Loucy (cell line): Measurements from ENCODE around the gene SMG1.

Source experiments
- CTCF ChIP-seq: fragments of 200-600 bp; sonication (generic); conservative IDR thresholded peaks from 2 replicates; pipeline ENCODE4 v1.5.1; 2014; ENCODE audit warnings: mild to moderate bottlenecking, antibody characterized with exemption, low read length
- EZH2phosphoT487 ChIP-seq: fragments of 200-600 bp; IDR thresholded peaks from 2 replicates; pipeline ENCODE4 v1.6.1; 2018; ENCODE audit warnings: antibody characterized with exemption, mild to moderate bottlenecking, moderate library complexity, borderline replicate concordance

GRCh38 chr16:18932243-18932987 is 6.2 kb upstream of the SMG1 start:
- TF ChIP-seq CTCF, result no peak
- no peak for TF ChIP-seq EZH2phosphoT487
